Dedifferentiated amniotic fluid mesenchymal stem cell (primary cell): ENCODE results near the gene RIN3.

ENCODE experiments used
- DNase-seq: peaks from one replicate; pipeline ENCODE4 v3.0.0-alpha.2; 2016; ENCODE audit errors: extremely low spot score

Gene RIN3

DNA sequence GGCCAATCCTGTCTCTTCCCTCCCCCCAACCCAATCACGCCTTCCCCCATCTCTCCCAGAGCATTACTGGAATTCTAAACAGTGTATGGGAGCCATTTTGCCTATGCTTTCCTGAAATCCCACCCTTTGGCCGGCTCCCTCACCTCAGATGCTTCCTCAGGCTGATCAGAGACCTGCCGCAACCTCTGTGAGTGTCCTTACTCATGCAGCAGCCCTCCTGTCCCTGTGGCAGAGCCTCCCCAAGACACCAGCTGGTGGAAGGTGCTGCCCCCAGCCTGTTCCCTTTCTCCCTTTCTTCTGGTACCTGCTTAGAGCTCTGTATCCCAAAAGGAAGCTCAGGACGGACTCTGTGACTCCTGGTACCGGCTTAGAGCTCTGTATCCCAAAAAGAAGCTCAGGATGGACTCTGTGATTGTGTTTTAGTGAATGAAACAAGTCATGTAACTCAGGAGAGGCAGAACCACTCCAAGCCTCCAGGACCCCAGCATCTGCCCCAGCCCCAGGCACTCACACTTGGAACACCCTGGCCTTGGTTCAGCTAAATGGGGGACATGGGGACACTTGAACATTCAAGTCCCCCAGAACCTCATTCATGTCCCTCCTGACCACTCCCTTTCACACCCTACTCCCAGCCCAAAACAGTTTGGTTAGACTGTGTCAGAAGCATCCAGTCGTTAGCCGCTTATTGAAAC lies 29.3 kb upstream of the RIN3 start:
- no peak for DNase-seq

GRCh38 chr14:92486881-92487280 lies 26.7 kb upstream of the RIN3 start:
- peak; percentile 34 for DNase-seq

GRCh38 chr14:92487513-92488133 lies 26.0 kb upstream of the RIN3 start:
- DNase-seq = no peak

DNA sequence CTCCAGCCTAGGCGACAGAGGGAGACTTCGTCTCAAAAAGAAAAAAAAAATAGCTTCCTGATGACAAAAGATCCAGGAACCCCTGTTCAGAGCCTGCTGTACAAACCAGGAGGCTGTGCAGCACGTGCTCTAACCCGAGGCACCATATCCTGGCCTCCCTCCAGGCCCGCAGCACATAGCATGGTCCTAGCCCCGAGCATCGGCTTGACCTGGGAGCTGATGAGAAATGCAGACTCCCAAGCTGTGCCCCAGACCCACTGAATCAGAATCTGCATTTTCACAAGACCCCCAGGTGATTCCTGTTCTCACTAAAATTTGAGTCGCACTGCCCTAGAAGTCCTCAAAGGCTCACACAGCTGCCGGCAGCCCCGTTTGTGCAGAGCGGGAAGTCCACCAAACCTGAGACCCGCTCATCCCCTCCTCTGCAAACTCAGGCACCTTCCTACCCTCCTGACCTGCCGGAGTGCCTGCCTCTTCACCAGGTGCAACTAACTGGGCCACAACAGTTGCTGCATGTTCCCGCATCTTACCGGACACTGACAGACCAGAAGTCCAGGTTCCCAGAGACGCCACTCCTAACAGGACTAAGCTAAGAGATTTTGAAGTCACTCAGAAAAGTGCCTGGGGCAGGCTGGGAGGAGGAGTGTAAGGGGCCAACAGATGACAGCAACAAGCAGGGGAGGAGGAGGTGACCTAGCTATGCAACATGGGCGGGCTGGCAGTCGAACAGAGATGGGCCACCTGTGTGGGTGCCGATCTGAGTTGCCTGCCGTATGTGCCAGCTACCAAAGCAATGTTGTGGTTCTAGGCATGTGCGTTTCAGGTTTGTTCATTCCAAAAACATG lies 24.0 kb upstream of the RIN3 start:
- no peak for DNase-seq

DNA sequence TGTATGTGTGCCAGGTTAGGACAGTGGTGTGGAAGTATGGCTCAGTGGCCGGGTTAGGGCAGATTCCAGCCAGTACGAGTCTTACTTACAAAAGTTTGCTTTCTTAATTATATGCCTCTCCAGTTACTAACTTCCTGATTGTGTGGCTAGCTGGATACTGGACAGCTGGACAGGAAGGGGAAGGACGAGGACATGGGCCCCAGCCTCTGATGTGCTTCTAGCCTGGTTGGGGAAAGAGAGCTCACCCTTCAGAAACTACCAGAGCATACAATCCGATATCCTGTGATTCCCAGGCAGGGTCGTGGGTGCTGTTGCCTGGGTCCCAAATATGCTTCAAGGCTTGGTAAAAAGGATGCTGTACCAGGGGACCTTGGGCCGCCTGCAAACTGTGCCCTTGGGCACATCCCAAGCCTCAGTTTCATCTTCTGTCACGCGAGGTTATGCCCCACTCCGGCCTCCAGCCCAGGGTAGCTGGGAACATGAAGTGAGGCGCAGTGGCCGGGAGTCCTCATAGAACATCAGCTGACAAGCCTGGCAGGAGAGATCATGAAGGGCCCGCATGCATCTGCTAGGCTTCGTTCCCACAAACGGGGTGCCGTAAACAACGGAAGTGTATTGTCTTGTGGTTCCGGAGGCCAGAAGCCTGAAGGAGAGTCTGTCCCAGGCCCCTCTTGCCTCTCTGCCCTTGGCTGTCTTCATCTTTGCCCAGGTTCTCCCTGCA lies 23.2 kb upstream of the RIN3 start:
- DNase-seq = no peak

- no peak for DNase-seq
Observed at GRCh38 chr14:92491782-92492181, 21.8 kb upstream of the RIN3 start.

DNA sequence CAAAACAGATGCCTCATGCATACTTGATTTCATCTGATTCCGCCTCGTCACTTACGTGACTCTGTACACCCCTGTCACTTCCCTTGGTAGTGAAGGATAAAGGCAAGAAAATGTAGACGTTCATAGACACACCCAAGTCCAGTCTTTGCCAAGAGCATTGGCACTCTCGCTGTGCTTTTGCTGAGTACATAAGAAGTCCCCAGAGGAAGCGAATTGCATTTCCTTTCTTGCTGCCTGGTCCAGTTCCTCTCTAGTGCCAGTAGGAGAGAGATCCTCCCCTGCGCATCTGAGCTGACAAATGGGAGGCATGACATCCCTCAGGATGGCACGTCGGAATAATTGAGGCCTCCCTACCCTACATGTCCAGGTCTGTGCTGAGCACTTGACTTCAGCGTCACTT lies 21.3 kb upstream of the RIN3 start:
- DNase-seq = no peak

GRCh38 chr14:92493024-92493423 lies 20.6 kb upstream of the RIN3 start:
- no peak for DNase-seq

DNA sequence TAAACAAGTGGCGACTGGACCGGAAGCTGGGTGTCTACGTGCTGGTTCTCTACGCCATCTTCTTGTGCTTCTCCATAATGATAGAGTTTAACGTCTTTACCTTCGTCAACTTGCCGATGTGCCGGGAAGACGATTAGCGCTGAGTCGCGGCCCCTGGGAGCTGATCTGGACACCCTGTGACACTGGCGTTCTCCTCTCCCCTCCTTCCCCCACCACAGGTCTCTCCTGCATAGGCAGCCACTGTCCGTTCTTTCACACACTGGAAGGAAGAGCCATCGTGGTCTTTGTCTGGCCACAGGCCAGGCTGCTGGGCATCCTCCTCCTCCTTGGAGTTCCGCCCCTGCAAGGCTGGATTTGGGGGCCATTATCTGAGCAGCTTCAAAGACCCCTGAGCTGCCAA lies 20.1 kb upstream of the RIN3 start:
- DNase-seq = no peak

GRCh38 chr14:92494512-92494911 lies 19.1 kb upstream of the RIN3 start:
- no peak for DNase-seq

- peak; percentile 79 for DNase-seq
Observed at GRCh38 chr14:92495027-92495426, 18.6 kb upstream of the RIN3 start.

- DNase-seq = no peak
Observed at GRCh38 chr14:92496191-92496857, 17.3 kb upstream of the RIN3 start.

- no peak for DNase-seq
Observed at GRCh38 chr14:92497391-92497790, 16.2 kb upstream of the RIN3 start.

DNA sequence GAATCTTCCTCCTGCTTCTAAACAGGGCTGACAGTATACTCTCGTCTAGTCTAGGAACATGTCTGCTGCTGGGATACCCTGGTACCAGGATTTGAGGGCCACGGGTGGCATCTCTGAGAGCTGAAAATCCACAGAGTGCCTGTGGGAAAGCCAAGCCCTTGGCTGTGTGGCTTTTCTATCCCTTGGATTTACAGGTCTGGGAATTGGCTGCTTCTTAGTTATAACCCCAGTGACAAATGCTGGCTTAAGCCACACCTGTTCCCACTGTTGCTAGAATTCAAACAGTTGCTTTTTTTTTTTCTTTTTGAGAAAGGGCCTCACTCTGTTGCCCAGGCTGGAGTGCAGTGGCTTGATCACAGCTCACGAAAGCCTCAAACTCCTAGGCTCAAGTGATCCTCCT lies 14.3 kb upstream of the RIN3 start:
- no peak for DNase-seq

GRCh38 chr14:92500491-92500941 lies 13.1 kb upstream of the RIN3 start:
- DNase-seq = no peak

DNA sequence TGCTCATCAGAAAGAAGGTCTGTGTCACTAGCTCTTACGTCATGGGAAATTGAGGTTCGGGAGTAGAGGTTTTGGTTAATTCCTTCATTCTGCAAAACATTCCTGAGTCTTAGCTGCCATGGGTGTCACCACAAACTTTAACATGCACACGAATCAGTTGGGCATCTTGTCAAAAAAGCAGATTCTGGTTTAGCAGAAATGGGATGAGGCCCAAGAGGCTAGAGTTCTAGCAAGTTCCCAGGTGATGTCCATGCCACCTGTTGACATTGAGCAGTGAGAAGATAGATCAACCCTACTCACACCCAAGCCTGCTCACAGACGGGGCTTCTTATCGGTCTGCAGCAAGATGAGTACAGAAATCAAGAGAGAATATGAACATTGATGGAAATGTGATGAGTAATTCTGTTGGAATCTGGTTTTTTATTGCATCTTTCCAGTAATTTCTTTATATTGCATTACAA lies 11.7 kb upstream of the RIN3 start:
- peak; percentile 90 for DNase-seq

- DNase-seq = no peak
Observed at GRCh38 chr14:92502541-92503286, 10.9 kb upstream of the RIN3 start.

DNA sequence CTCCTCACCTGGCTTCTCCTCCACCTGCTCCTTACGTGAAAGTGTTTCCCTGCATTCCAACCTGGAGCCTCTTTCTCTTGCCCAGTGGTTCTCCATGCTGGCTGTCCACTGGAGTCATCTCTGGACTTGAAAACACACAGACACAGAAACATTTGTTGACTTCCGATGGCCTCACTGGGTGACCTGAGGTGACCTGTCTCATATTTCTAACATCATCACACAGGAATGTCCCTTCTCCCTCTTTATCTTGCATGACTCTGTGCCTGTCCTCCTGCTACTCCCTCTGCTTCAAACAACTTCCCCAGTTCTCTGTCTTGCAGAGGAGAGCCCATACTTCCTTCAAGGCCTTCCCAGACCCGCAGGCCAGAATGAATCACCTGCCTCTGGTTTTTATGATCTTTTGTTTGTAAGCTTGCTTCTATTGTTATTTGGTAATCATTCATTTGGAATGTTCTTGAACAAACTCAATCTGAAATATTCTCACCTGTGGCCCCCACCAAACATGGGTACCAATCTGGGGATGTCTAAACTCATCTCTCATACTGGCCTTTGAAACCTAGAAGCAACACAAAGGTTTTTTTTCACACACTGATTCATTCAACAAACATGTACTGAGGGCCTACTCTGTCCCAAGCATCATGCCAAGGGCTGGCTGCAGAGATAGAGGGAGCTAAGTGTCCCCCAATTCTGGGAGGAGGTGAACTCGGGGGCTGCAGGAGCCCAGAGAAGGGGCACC lies 9.7 kb upstream of the RIN3 start:
- DNase-seq = peak; percentile 31

- no peak for DNase-seq
Observed at GRCh38 chr14:92505826-92506225, 7.8 kb upstream of the RIN3 start.

- DNase-seq = no peak
Observed at GRCh38 chr14:92506231-92506630, 7.3 kb upstream of the RIN3 start.
